H9 (cell line): ENCODE measurements around the gene MAPK8IP3. TPM values are rescaled to one million over a fixed set of nuclear protein-coding genes. Genes with fewer than 3 reads are reported as not detected.

Source experiments
- DNase-seq: peaks from one replicate; pipeline ENCODE4 v3.0.0-alpha.2; 2017
- H2AFZ ChIP-seq: one replicate; pipeline ENCODE4 v1.6.1; 2013; ENCODE audit warnings: mild to moderate bottlenecking, low read length, control low read depth, moderate library complexity
- H2AK5ac ChIP-seq: 2 replicates; pipeline ENCODE4 v1.6.1; 2013; ENCODE audit warnings: low read length, control low read depth, mixed read lengths; ENCODE audit not compliant: insufficient read length
- H2BK120ac ChIP-seq: one replicate; pipeline ENCODE4 v1.6.1; 2013; ENCODE audit warnings: low read depth, mild to moderate bottlenecking, low read length, control low read depth, inconsistent platforms; ENCODE audit not compliant: poor library complexity, severe bottlenecking
- H2BK12ac ChIP-seq: 2 replicates; pipeline ENCODE4 v1.6.1; 2013; ENCODE audit warnings: low read length, control low read depth, mixed read lengths, low read depth; ENCODE audit not compliant: insufficient read length
- H2BK15ac ChIP-seq: 2 replicates; pipeline ENCODE4 v1.6.1; 2013; ENCODE audit warnings: low read depth, low read length, control low read depth
- H2BK20ac ChIP-seq: one replicate; pipeline ENCODE4 v1.6.1; 2013; ENCODE audit warnings: low read depth, mild to moderate bottlenecking, low read length, control low read depth, inconsistent platforms; ENCODE audit not compliant: poor library complexity, severe bottlenecking
- H2BK5ac ChIP-seq: 2 replicates; pipeline ENCODE4 v1.6.1; 2013; ENCODE audit warnings: low read length, control low read depth, mixed read lengths; ENCODE audit not compliant: insufficient read length
- H3K14ac ChIP-seq: 2 replicates; pipeline ENCODE4 v1.6.1; 2013; ENCODE audit warnings: low read length, control low read depth; ENCODE audit not compliant: insufficient read depth
- H3K18ac ChIP-seq: 2 replicates; pipeline ENCODE4 v1.6.1; 2013; ENCODE audit warnings: low read depth, mild to moderate bottlenecking, mixed read lengths, low read length, control low read depth; ENCODE audit not compliant: insufficient read length
- H3K23ac ChIP-seq: 2 replicates; pipeline ENCODE4 v1.6.1; 2013; ENCODE audit warnings: low read length, control low read depth, mixed read lengths, low read depth; ENCODE audit not compliant: insufficient read length
- H3K23me2 ChIP-seq: 2 replicates; pipeline ENCODE4 v1.6.1; 2013; ENCODE audit warnings: low read depth, mild to moderate bottlenecking, mixed read lengths, low read length, control low read depth; ENCODE audit not compliant: insufficient read length, poor library complexity, severe bottlenecking
- H3K27ac ChIP-seq: 2 replicates; pipeline ENCODE4 v1.5.1; 2013; ENCODE audit warnings: low read length, control low read depth, mixed read lengths, low read depth; ENCODE audit not compliant: insufficient read length
- H3K27me3 ChIP-seq: 2 replicates; pipeline ENCODE4 v1.6.1; 2013; ENCODE audit warnings: low read length, control low read depth, inconsistent platforms; ENCODE audit not compliant: insufficient read depth
- H3K4ac ChIP-seq: 2 replicates; pipeline ENCODE4 v1.6.1; 2013; ENCODE audit warnings: low read depth, mild to moderate bottlenecking, control low read depth, inconsistent platforms, low read length, moderate library complexity
- H3K4me1 ChIP-seq: 2 replicates; pipeline ENCODE4 v1.6.1; 2013; ENCODE audit warnings: low read length, control low read depth, inconsistent platforms; ENCODE audit not compliant: insufficient read depth
- H3K4me2 ChIP-seq: 2 replicates; pipeline ENCODE4 v1.6.1; 2013; ENCODE audit warnings: low read length, control low read depth, mixed read lengths; ENCODE audit not compliant: insufficient read length, insufficient read depth
- H3K56ac ChIP-seq: 2 replicates; pipeline ENCODE4 v1.6.1; 2013; ENCODE audit warnings: low read depth, mild to moderate bottlenecking, mixed read lengths, low read length, control low read depth; ENCODE audit not compliant: insufficient read length
- H3K79me1 ChIP-seq: 2 replicates; pipeline ENCODE4 v1.6.1; 2013; ENCODE audit warnings: low read depth, mild to moderate bottlenecking, moderate library complexity, low read length, control low read depth, inconsistent platforms; ENCODE audit not compliant: insufficient read depth, poor library complexity, severe bottlenecking
- H3K79me2 ChIP-seq: 2 replicates; pipeline ENCODE4 v1.6.1; 2013; ENCODE audit warnings: low read length, control low read depth, inconsistent platforms; ENCODE audit not compliant: insufficient read depth
- H3K9ac ChIP-seq: 2 replicates; pipeline ENCODE4 v1.6.1; 2013; ENCODE audit warnings: low read length, control low read depth, mixed read lengths; ENCODE audit not compliant: insufficient read length; ENCODE audit errors: extremely low read depth
- H3K9me3 ChIP-seq: one replicate; pipeline ENCODE4 v1.6.1; 2013; ENCODE audit warnings: low read depth, low read length, inconsistent platforms; ENCODE audit not compliant: control insufficient read depth
- H3T11ph ChIP-seq: one replicate; pipeline ENCODE4 v1.6.1; 2013; ENCODE audit warnings: mild to moderate bottlenecking, low read length, control low read depth, inconsistent platforms
- H4K20me1 ChIP-seq: one replicate; pipeline ENCODE4 v1.6.1; 2013; ENCODE audit not compliant: control insufficient read depth, insufficient read length, insufficient read depth
- H4K5ac ChIP-seq: 2 replicates; pipeline ENCODE4 v1.6.1; 2013; ENCODE audit warnings: low read depth, mild to moderate bottlenecking, mixed read lengths, low read length, control low read depth; ENCODE audit not compliant: insufficient read length
- H4K8ac ChIP-seq: replicated peaks from 2 replicates; pipeline ENCODE4 v1.6.1; 2013; ENCODE audit warnings: low read length, control low read depth, mixed read lengths, low read depth; ENCODE audit not compliant: insufficient read length
- H4K91ac ChIP-seq: 2 replicates; pipeline ENCODE4 v1.6.1; 2013; ENCODE audit warnings: low read depth, mild to moderate bottlenecking, moderate library complexity, mixed read lengths, low read length, control low read depth; ENCODE audit not compliant: insufficient read length
- H3K27ac Mint-ChIP-seq, 3 experiments: 2 replicates in 2 of 3; 3 replicates in 1 of 3; pipeline ENCODE4 v1.8.0; 2020 to 2021; ENCODE audit warnings: mixed read lengths in 3 of 3, mild to moderate bottlenecking in 1 of 3, moderate library complexity in 1 of 3
- H3K27me3 Mint-ChIP-seq: 2 replicates; pipeline ENCODE4 v1.8.0; 2021; ENCODE audit warnings: low read depth, mild to moderate bottlenecking, moderate library complexity, mixed read lengths
- H3K36me3 Mint-ChIP-seq, 3 experiments: 2 replicates in 2 of 3; 3 replicates in 1 of 3; pipeline ENCODE4 v1.8.0; 2020 to 2021; ENCODE audit warnings: low read depth in 3 of 3, mixed read lengths in 3 of 3; ENCODE audit not compliant: insufficient read depth in 1 of 3
- H3K4me1 Mint-ChIP-seq, 2 experiments: 2 replicates each; pipeline ENCODE4 v1.8.0; 2020; ENCODE audit warnings: mixed read lengths in 2 of 2
- H3K4me3 Mint-ChIP-seq, 2 experiments: 2 replicates in 1 of 2; 3 replicates in 1 of 2; pipeline ENCODE4 v1.8.0; 2020 to 2021; ENCODE audit warnings: mild to moderate bottlenecking in 2 of 2, mixed read lengths in 2 of 2, moderate library complexity in 1 of 2
- H3K9me3 Mint-ChIP-seq, 2 experiments: 2 replicates in 1 of 2; 3 replicates in 1 of 2; pipeline ENCODE4 v1.8.0; 2020; ENCODE audit warnings: mild to moderate bottlenecking in 2 of 2, mixed read lengths in 2 of 2, moderate library complexity in 1 of 2
- WGBS: extraction: QIAGEN DNeasy Blood & Tissue Kit; methylation state at CpG from one replicate; pipeline ENCODE4 v1.1.7; 2013; ENCODE audit warnings: missing lambda C conversion rate, low lambda C conversion rate, mixed read lengths; ENCODE audit not compliant: insufficient read length; ENCODE audit errors: extremely low coverage; 5-methylcytosine and 5-hydroxymethylcytosine counted together
- total RNA-seq: library from RNA; stranded (reverse); gene quantifications from 2 replicates; pipeline ENCODE4 v1.2.1, GENCODE V29; 2021
- TF ChIP-seq, protein P1 (sequence below): fragments of 200-600 bp; sonication (generic); conservative IDR thresholded peaks from 3 replicates; pipeline ENCODE4 v1.8.0; 2021; ENCODE audit warnings: antibody characterized with exemption, mild to moderate bottlenecking

Gene MAPK8IP3
- total RNA-seq, 1 experiment from 2014 or later: 51.3 TPM

DNA sequence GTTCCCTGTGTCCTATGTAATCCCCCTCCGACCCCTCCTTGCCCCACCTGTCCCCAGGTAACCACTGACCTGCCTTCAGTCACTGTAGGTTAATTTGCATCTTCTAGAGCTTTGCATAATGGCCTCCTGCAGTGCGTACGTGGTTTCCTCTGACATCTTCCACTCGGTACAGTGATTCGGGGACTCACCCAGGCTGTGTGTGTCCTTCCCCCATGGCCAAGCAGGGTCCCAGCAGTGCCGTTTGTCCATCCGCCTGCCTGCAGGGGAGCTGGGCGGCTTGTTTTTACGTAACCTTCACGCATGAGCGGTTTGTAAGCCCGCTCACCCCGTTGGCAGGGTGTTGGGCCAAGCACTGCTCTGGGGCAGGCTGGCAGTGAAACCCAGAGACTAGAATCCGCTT lies 7.9 kb downstream of the MAPK8IP3 start:
- no peak overlapping the region for H2AFZ ChIP-seq
- Mint-ChIP-seq H3K27ac (peak overlapping the region; percentile 67 to 87 (median 82); a peak in 5 of 7 replicates), H3K4me1 (peaks cover 24 to 27% of the 10 kb centered on the region in 2 experiments), H3K9me3 (no peaks in the 10 kb centered on the region), H3K27me3 (no peaks in the 10 kb centered on the region), H3K4me3 (peak overlapping the region in 1 of 2 experiments; percentile 59; a peak in 3 of 5 replicates), H3K36me3 (no peaks in the 10 kb centered on the region)
- no peak overlapping the region for H2AK5ac ChIP-seq
- no peak overlapping the region for H4K91ac ChIP-seq
- no peak overlapping the region for H3K4ac ChIP-seq
- no peaks in the 10 kb centered on the region for H3K27me3 ChIP-seq
- no peak overlapping the region for H2BK120ac ChIP-seq
- no peaks in the 10 kb centered on the region for H3K9me3 ChIP-seq
- no peak overlapping the region for H3K9ac ChIP-seq
- H3K27ac ChIP-seq: no peak overlapping the region
- H4K5ac ChIP-seq: no peak overlapping the region
- no peak overlapping the region for H2BK15ac ChIP-seq
- no peak overlapping the region for H2BK5ac ChIP-seq
- peak overlapping the region; percentile 86; the same call in 1 of the 2 replicates for H3K14ac ChIP-seq
- peak; percentile 53 for DNase-seq
- H3K79me1 ChIP-seq: peaks cover 13% of the 10 kb centered on the region
- no CpG with 5 or more reads among the region's 14 CpGs for WGBS
- H3T11ph ChIP-seq: no peak overlapping the region
- no peak overlapping the region for H3K18ac ChIP-seq
- H3K23ac ChIP-seq: no peak overlapping the region
- peaks cover 4% of the 10 kb centered on the region; the same call in 1 of the 2 replicates for H3K79me2 ChIP-seq
- no peaks in the 10 kb centered on the region for H3K4me1 ChIP-seq
- no peak overlapping the region for H3K56ac ChIP-seq
- no peak overlapping the region for H2BK12ac ChIP-seq
- H3K23me2 ChIP-seq: no peaks in the 10 kb centered on the region
- peak overlapping the region; percentile 45 for H3K4me2 ChIP-seq
- TF ChIP-seq, protein P1, sequence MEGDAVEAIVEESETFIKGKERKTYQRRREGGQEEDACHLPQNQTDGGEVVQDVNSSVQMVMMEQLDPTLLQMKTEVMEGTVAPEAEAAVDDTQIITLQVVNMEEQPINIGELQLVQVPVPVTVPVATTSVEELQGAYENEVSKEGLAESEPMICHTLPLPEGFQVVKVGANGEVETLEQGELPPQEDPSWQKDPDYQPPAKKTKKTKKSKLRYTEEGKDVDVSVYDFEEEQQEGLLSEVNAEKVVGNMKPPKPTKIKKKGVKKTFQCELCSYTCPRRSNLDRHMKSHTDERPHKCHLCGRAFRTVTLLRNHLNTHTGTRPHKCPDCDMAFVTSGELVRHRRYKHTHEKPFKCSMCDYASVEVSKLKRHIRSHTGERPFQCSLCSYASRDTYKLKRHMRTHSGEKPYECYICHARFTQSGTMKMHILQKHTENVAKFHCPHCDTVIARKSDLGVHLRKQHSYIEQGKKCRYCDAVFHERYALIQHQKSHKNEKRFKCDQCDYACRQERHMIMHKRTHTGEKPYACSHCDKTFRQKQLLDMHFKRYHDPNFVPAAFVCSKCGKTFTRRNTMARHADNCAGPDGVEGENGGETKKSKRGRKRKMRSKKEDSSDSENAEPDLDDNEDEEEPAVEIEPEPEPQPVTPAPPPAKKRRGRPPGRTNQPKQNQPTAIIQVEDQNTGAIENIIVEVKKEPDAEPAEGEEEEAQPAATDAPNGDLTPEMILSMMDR: no peak
- no peak overlapping the region for H2BK20ac ChIP-seq
- H4K20me1 ChIP-seq: no peaks in the 10 kb centered on the region
- no peak overlapping the region for H4K8ac ChIP-seq
